ELF-1 (cell line): Measurements from ENCODE around the gene MDN1.

Experiments used
- DNase-seq: peaks from one replicate; pipeline ENCODE4 v3.0.0-alpha.2; 2016; ENCODE audit warnings: low read depth, low spot score

Gene MDN1

GRCh38 chr6:89693207-89693606 lies 126.4 kb downstream of the MDN1 start:
- DNase-seq = no peak

DNA sequence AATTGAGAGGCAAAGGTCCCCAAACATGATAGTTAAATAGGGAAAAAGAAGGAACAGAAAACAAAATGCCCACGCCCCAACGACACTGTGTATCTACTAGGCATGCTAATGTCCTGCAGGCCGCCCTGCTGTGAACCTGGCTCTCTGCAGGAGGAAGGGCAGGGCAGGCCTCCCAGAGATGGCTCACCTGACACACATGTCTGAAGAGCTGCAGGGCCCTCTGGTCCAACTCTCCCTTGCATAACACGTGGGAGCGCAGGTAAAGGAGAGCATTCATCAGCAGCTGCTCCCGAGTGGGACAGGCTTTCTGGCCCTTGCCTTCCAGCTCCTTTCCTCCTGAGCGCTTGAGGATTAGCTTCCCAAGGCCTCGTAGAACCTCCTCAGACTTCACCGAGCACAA lies 127.3 kb downstream of the MDN1 start:
- DNase-seq = peak; percentile 49

DNA sequence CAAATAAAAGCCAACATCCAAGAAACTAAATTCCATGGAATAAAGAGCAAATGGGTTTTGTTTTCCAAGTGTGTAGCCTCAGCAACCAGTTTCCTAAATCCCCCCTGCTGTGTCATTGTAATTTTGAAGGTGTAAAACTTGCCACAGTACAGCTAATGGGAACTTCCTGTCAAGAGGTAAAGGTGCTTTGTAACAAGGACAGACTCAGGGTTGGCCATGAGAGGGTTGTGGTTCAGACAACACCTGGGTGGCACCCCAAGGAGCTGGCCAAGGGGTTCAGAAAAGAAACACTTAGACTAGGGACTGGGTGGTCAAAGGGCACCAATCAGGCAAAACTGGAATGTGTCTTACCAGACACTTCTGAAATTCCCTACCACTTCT lies 128.7 kb downstream of the MDN1 start:
- DNase-seq = peak; percentile 43

GRCh38 chr6:89689732-89690131 lies 129.9 kb downstream of the MDN1 start:
- peak; percentile 76 for DNase-seq

DNA sequence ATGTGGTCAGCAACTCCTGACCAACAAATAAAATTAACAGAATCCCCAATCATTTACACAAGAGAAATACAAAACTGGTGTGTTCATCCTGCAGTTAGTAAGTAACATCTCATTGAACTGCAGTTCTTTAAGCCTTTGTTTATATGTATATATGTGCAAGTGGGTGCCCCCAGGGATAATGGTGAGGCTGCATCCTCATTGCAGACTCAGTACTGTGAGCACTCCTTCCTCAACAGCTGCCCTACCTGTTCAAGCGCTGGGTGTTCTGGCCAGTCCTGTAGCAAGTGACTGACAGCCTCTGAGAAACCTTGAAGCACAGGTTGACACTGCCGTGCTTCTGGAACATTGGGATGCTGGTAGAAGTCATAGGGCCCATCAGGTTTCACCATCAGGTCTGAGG lies 131.3 kb downstream of the MDN1 start:
- DNase-seq = peak; percentile 70

DNA sequence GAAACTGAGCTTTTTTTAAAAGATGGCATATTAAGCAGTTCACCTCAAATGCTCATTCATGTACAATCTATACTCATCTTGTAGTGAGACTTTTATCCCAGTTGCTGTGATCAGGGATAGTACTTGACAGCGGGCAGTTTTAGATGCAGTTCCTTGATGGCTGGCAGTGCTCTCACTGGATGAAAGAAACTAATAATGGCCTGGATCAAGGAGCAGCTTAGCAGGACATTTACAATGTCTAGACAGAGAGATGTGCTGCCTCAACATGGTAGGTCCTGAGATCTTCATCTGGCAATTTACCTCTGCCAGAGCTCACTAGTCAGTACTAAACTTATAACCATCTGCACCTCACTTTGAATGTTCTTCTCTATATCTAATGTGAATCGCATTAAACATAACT lies 134.3 kb downstream of the MDN1 start:
- no peak for DNase-seq

DNA sequence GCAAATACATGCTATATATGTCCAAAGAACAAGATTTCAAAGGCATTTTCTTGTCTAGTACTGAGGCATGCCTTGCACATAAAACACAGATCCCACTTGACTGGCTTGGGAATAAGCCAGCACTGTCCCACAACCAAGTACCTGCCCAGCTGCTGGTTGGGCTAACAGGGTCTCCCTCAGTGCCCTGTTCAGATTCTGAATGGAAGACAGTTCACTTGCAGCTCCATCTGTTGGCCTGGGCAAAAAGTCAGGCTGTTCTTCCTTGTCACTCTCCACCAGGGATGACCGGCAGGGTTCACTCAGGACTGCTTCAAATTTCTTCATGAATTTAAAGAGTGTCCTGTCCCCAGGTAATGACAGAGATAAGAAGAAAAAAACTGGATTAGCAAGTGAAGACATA lies 136.6 kb downstream of the MDN1 start:
- DNase-seq = no peak

DNA sequence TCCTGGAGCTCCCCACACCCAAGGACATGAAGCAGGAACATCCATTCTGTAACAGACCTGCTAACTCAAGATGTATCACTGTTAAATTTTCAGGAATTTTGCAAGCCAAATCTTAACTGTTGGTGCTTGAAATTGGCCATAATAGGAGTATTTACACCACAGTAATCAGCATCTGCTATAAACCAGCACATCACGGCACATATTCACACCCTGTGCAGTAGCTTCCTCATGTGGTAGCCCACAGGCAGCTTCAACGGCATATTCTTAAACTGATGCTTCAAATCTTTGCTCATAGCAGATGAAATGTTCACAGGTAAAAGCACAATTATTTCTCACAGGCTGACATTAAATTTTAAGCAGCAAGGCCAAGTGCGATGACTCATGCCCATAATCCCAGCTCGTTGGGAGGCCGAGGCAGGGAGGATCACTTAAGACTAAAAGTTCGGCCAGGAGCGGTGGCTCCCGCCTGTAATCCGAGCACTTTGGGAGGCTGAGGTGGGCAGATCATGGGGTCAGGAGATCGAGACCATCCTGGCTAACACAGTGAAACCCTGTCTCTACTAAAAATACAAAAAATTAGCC lies 137.5 kb downstream of the MDN1 start:
- no peak for DNase-seq

DNA sequence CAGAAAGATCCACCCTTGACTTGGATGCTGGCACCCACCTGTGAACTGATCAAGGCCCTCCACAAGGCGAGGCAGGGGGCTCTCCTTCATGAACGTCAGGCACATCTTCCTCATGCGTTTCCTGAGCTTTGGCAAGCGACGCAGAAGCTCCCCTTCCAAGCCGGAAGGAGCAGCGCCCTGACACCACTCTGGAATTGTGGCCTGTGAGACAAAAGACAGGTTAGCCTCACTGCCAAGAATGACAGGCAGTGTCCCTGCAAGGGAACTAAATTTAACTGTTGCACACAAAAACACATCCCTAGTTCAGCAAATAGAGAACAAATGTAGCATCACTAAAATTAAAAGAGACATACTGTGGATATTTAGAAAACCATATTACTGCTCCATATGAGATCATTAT lies 139.0 kb downstream of the MDN1 start:
- no peak for DNase-seq

DNA sequence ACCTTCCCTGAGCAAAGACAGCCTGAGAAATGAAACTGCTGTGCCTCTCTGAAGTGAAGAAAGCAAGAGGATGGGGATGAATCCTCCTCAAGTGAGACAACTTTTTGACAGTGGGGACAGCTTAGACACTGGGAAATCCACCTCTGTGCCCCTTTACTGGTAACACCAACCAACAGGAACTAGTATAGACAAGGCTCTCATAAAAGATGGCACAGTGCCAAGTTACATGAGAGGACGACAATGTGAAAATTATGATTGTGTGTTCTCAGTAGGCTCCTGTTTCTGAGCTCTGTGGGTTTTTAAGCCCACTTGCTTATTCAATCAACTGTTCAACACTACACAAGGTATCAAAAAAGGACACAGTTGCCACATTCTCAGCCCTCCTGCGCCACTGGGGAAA lies 139.4 kb downstream of the MDN1 start:
- no peak for DNase-seq

GRCh38 chr6:89679215-89680120 lies 140.1 kb downstream of the MDN1 start:
- DNase-seq = no peak

DNA sequence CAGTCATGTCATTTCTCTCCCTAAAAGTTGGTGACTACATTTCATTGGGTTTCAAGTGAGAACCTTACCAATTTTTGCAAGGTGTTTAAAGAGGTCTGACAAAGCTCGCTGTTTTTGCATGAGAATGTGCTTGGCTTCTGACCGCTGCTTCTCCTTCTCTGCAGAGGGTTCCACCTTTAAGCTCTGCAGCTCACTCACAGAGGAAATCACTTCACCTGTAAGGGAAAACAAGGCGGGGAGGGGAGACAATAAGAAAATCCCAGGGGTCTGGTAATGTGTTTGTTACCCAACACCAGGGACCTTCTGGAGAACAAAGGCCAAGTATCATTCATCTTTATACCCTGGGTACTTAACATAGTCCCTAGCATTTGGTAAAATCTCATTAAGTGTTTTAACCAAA lies 141.1 kb downstream of the MDN1 start:
- DNase-seq = no peak

GRCh38 chr6:89675949-89676748 lies 143.4 kb downstream of the MDN1 start:
- no peak for DNase-seq

GRCh38 chr6:89670935-89671565 lies 148.5 kb downstream of the MDN1 start:
- no peak for DNase-seq

DNA sequence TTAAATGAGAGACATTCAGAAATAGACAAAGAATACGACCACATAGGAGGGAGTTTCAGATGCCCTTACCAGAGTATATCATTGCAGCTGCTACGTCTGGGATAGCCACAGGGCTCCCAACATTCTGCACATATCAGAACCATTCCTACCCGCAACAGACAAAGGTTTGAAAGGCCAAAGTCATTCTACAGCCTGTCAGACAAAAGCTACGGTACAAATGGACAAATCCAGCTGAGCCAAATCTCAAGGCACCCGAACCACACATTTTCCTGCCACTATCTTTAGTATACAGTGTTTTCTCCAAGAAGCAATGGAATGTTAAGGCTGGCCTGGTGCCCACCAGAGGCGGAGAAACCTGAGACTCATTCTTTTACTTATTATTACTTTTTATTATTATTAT lies 150.6 kb downstream of the MDN1 start:
- DNase-seq = no peak

- DNase-seq = no peak
These were observed 151.6 kb downstream of the MDN1 start for GRCh38 chr6:89667872-89668556.

DNA sequence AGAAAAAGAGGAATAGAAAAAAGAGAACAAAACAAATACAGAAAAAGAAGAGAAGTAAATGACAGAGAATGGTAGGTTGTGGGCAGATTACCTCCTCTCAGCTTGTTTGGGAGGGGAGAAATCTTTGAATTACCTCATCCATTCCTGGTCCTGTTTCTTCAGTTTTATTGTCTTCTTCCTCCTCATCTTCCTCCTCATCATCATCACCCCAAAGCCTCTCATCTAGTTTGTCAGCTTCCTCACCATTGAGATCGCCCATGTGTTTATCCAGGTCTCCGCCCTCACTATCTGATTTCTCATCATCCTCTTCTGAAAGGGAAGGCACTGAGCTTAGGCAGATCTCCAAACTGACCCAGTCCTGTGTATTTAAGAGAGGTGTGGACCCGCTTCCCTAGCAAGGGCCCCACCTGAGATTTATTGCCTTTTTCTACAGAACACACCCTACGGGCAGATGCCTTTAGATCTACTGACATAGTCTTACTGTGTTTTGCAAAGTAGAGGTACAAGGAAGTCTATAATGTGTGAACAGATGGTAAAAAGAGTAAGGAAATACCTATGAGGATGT lies 156.9 kb downstream of the MDN1 start:
- no peak for DNase-seq

DNA sequence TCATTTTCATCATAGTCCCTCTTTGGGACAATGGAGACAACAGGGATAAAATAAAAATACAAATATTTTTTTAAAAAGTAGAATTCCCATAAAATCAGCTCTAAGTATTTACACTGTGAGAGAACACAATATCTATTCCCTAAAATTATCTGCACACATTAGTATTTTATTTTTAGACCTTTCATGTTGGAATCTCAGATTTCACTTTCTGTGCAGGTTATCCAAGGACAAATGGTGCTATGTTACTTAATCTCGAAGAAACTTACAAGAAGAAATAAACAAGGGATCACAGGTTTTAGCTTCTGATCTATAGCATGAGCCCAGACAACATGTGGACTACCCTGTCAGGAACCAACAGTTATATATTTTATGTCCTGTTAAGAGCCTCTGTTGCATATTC lies 158.0 kb downstream of the MDN1 start:
- DNase-seq = no peak

GRCh38 chr6:89660981-89661380 lies 158.6 kb downstream of the MDN1 start:
- DNase-seq = no peak

DNA sequence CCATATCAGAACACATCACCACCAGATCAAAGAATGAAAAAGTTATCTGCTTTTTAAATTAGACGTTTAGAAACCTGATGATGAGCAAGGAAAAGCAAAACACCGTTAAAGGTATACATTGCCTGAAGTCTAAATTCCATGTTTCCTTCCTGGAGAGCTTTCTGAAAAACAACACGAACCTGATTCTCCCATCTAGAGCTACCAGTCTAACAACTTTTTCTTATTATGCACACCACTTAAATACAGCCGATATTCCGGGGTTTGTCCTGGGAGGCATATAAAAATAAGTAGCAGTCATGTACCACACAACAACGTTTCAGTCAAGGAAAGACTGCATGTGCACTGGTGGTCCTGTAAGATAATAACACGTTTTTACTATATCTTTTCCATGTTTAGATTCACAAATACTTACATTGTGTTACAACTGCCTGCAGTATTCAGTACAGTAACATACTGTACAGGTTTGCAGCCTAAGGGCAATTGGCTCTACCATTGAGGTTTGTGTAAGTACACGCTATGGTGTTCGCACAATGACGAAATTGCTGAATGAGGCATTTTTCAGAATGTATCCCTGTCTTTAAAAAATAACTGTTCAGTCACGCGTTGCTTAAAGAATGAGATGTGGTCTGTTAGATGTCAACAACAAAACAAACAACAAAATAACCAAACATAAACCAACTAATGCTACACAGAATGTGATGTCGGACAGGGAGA lies 162.0 kb downstream of the MDN1 start:
- no peak for DNase-seq

GRCh38 chr6:89655122-89655521 lies 164.5 kb downstream of the MDN1 start:
- DNase-seq = no peak
